Neural cell (in vitro differentiated cells): Measurements from ENCODE around the gene SNX20. TPM values are rescaled to one million over a fixed set of nuclear protein-coding genes. Genes with fewer than 3 reads are reported as not detected.

Experiments used
- H2AFZ ChIP-seq: fragments of 200-600, 300-800 bp; sonication (generic), shearing (Covaris generic); 2 replicates; pipeline ENCODE4 v1.6.0; 2014; ENCODE audit warnings: low read depth, mild to moderate bottlenecking, antibody characterized with exemption, low read length, moderate library complexity
- H3F3A ChIP-seq: fragments of 200-600 bp; shearing (Covaris generic); 2 replicates; pipeline ENCODE4 v1.6.1; 2016; ENCODE audit warnings: mild to moderate bottlenecking, moderate library complexity, mixed read lengths, antibody characterized with exemption, low read length; ENCODE audit not compliant: insufficient read depth, poor library complexity, severe bottlenecking
- H3K27ac ChIP-seq: fragments of 200-600, 300-800 bp; sonication (generic), shearing (Covaris generic); 2 replicates; pipeline ENCODE4 v1.5.1; 2014; ENCODE audit warnings: mild to moderate bottlenecking, low read length, moderate library complexity
- H3K27me3 ChIP-seq: fragments of 300-800, 200-600 bp; sonication (generic), shearing (Covaris generic); 2 replicates; pipeline ENCODE4 v1.6.0; 2014; ENCODE audit warnings: mild to moderate bottlenecking, low read depth, low read length, moderate library complexity; ENCODE audit not compliant: insufficient read depth
- H3K36me3 ChIP-seq: fragments of 300-800, 200-600 bp; sonication (generic), shearing (Covaris generic); 2 replicates; pipeline ENCODE4 v1.5.1; 2014; ENCODE audit warnings: mild to moderate bottlenecking, antibody characterized with exemption, low read length, moderate library complexity; ENCODE audit not compliant: insufficient read depth
- H3K4me2 ChIP-seq: fragments of 300-800, 200-600 bp; sonication (generic), shearing (Covaris generic); 2 replicates; pipeline ENCODE4 v1.6.0; 2014; ENCODE audit warnings: mild to moderate bottlenecking, low read length
- H3K4me3 ChIP-seq: fragments of 300-800, 200-600 bp; sonication (generic), shearing (Covaris generic); 2 replicates; pipeline ENCODE4 v1.5.1; 2014; ENCODE audit warnings: mild to moderate bottlenecking, low read length, moderate library complexity
- H3K79me2 ChIP-seq: fragments of 200-600 bp; shearing (Covaris generic); replicated peaks from 2 replicates; pipeline ENCODE4 v1.6.0; 2014; ENCODE audit warnings: mild to moderate bottlenecking, low read length, moderate library complexity; ENCODE audit not compliant: insufficient read depth
- H3K9ac ChIP-seq: fragments of 300-800, 200-600 bp; sonication (generic), shearing (Covaris generic); 2 replicates; pipeline ENCODE4 v1.6.1; 2016; ENCODE audit warnings: mild to moderate bottlenecking, low read length, mixed read lengths
- H3K9me2 ChIP-seq: fragments of 200-600 bp; shearing (Covaris generic); 2 replicates; pipeline ENCODE4 v1.6.1; 2016; ENCODE audit warnings: mild to moderate bottlenecking, low read length, mixed read lengths; ENCODE audit not compliant: insufficient read depth
- H3K9me3 ChIP-seq: fragments of 200-600, 300-800 bp; sonication (generic), shearing (Covaris generic); 2 replicates; pipeline ENCODE4 v1.6.1; 2016; ENCODE audit warnings: mild to moderate bottlenecking, mixed run types, low read length, moderate library complexity, mixed read lengths
- H4K20me1 ChIP-seq: fragments of 200-600 bp; shearing (Covaris generic); 2 replicates; pipeline ENCODE4 v1.6.1; 2016; ENCODE audit warnings: mild to moderate bottlenecking, mixed run types; ENCODE audit not compliant: insufficient read depth
- EP300 ChIP-seq: fragments of 450-650 bp; conservative IDR thresholded peaks from 2 replicates; pipeline ENCODE4 v1.6.1; 2014; ENCODE audit warnings: antibody characterized with exemption, mild to moderate bottlenecking, moderate library complexity; ENCODE audit not compliant: poor library complexity, severe bottlenecking
- EZH2 ChIP-seq: fragments of 200-600, 300-800 bp; shearing (Covaris generic), sonication (generic); IDR thresholded peaks from 2 replicates; pipeline ENCODE4 v1.6.1; 2014; ENCODE audit warnings: antibody characterized with exemption, low read length, borderline replicate concordance, mild to moderate bottlenecking; ENCODE audit not compliant: insufficient read depth, poor library complexity, severe bottlenecking
- MXI1 ChIP-seq: fragments of 450-650 bp; conservative IDR thresholded peaks from 2 replicates; pipeline ENCODE4 v1.6.1; 2014; ENCODE audit warnings: antibody characterized with exemption, mild to moderate bottlenecking; ENCODE audit not compliant: poor library complexity, severe bottlenecking
- POLR2AphosphoS5 ChIP-seq: IDR thresholded peaks from 2 replicates; pipeline ENCODE4 v1.6.1; 2012
- RAD21 ChIP-seq: fragments of 450-650 bp; conservative IDR thresholded peaks from 2 replicates; pipeline ENCODE4 v1.6.1; 2014; ENCODE audit warnings: antibody characterized with exemption, mild to moderate bottlenecking, moderate library complexity
- SMC3 ChIP-seq: fragments of 450-650 bp; conservative IDR thresholded peaks from 2 replicates; pipeline ENCODE4 v1.6.1; 2014; ENCODE audit warnings: antibody characterized with exemption, mild to moderate bottlenecking, moderate library complexity; ENCODE audit not compliant: poor library complexity
- TAF1 ChIP-seq: IDR thresholded peaks from 2 replicates; pipeline ENCODE4 v1.6.1; 2012; ENCODE audit warnings: low read depth
- polyA plus RNA-seq: library from polyadenylated mRNA; depleted of rRNA; stranded (reverse); fragments of >200 nt; gene quantifications from 2 replicates; pipeline ENCODE4 v1.2.3, GENCODE V29; 2014
- TF ChIP-seq, protein P1 (sequence below): fragments of 450-650 bp; IDR thresholded peaks from 2 replicates; pipeline ENCODE4 v1.5.1; 2014; ENCODE audit warnings: antibody characterized with exemption, mild to moderate bottlenecking, moderate library complexity; ENCODE audit not compliant: poor library complexity, severe bottlenecking
- TF ChIP-seq, protein P2 (sequence below): IDR thresholded peaks from 2 replicates; pipeline ENCODE4 v1.6.1; 2012; ENCODE audit warnings: borderline replicate concordance

Gene SNX20
- polyA plus RNA-seq, 1 donor from 2014 or later, result not detected

DNA sequence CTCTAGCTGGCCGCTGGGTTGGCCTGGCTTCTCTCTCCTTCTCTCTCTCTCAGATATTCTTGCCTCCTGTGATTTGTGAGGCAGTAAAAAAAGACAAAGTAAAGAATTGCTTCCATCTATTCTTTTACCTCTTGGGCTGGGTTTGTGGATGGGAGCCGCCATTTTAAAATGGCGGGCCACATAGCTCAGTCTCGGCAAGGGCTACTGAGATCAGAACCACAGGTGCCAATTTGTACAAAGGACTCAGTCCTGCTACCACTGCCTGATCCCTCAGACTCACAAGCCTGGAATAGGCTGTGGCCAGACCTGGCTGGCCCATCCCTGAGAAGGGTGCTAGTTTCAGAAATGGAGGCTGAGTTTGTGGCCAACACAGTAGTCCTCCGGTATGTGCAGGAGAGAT is 36.4 kb upstream of the SNX20 start:
- no peak overlapping the region for H3K4me2 ChIP-seq
- H3K27me3 ChIP-seq, result no peaks in the 10 kb centered on the region
- H3K4me3 ChIP-seq, result no peak overlapping the region
- H3K9me2 ChIP-seq, result no peaks in the 10 kb centered on the region
- H3K9ac ChIP-seq, result no peak overlapping the region
- H3F3A ChIP-seq, result no peaks in the 10 kb centered on the region
- no peaks in the 10 kb centered on the region for H3K36me3 ChIP-seq
- no peak overlapping the region for H3K27ac ChIP-seq
- no peak for TF ChIP-seq POLR2AphosphoS5
- TF ChIP-seq SMC3, result no peak
- no peak for TF ChIP-seq RAD21
- TF ChIP-seq TAF1, result no peak
- TF ChIP-seq EP300, result no peak
- TF ChIP-seq EZH2, result no peak
- TF ChIP-seq, protein P1, sequence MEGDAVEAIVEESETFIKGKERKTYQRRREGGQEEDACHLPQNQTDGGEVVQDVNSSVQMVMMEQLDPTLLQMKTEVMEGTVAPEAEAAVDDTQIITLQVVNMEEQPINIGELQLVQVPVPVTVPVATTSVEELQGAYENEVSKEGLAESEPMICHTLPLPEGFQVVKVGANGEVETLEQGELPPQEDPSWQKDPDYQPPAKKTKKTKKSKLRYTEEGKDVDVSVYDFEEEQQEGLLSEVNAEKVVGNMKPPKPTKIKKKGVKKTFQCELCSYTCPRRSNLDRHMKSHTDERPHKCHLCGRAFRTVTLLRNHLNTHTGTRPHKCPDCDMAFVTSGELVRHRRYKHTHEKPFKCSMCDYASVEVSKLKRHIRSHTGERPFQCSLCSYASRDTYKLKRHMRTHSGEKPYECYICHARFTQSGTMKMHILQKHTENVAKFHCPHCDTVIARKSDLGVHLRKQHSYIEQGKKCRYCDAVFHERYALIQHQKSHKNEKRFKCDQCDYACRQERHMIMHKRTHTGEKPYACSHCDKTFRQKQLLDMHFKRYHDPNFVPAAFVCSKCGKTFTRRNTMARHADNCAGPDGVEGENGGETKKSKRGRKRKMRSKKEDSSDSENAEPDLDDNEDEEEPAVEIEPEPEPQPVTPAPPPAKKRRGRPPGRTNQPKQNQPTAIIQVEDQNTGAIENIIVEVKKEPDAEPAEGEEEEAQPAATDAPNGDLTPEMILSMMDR, result no peak
- TF ChIP-seq MXI1, result no peak
- TF ChIP-seq, protein P2, sequence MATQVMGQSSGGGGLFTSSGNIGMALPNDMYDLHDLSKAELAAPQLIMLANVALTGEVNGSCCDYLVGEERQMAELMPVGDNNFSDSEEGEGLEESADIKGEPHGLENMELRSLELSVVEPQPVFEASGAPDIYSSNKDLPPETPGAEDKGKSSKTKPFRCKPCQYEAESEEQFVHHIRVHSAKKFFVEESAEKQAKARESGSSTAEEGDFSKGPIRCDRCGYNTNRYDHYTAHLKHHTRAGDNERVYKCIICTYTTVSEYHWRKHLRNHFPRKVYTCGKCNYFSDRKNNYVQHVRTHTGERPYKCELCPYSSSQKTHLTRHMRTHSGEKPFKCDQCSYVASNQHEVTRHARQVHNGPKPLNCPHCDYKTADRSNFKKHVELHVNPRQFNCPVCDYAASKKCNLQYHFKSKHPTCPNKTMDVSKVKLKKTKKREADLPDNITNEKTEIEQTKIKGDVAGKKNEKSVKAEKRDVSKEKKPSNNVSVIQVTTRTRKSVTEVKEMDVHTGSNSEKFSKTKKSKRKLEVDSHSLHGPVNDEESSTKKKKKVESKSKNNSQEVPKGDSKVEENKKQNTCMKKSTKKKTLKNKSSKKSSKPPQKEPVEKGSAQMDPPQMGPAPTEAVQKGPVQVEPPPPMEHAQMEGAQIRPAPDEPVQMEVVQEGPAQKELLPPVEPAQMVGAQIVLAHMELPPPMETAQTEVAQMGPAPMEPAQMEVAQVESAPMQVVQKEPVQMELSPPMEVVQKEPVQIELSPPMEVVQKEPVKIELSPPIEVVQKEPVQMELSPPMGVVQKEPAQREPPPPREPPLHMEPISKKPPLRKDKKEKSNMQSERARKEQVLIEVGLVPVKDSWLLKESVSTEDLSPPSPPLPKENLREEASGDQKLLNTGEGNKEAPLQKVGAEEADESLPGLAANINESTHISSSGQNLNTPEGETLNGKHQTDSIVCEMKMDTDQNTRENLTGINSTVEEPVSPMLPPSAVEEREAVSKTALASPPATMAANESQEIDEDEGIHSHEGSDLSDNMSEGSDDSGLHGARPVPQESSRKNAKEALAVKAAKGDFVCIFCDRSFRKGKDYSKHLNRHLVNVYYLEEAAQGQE, result no peak
- no peaks in the 10 kb centered on the region for H3K79me2 ChIP-seq
- H4K20me1 ChIP-seq, result no peaks in the 10 kb centered on the region
- H3K9me3 ChIP-seq, result no peaks in the 10 kb centered on the region
- H2AFZ ChIP-seq, result no peak overlapping the region

DNA sequence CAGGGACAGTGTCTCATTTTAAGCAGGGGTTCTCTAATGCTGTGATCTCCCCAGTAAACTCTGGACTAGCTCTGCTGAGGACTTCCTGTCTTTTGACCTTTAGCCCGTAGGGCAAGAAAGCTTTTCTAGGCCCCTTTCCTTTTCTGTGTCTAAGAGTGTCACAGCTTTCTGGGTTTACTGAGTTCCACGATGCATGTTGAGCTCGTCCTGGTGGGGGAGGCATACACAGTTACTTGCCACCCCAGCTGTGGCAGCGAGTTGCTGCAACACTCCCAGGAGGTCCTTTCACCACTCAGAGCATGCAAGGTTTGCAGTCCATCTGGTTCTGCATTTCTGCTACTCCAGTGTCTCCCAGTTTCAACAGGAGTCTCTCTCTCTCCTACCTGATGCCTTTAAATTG is 36.0 kb upstream of the SNX20 start:
- Histone ChIP-seq H3K27me3 (no peaks in the 10 kb centered on the region), H3K4me3 (no peak overlapping the region), H3K4me2 (no peak overlapping the region), H3K27ac (no peak overlapping the region), H3K9me3 (no peaks in the 10 kb centered on the region), H3K9ac (no peak overlapping the region), H4K20me1 (no peaks in the 10 kb centered on the region), H3K9me2 (no peaks in the 10 kb centered on the region), H3F3A (no peaks in the 10 kb centered on the region), H2AFZ (no peak overlapping the region), H3K36me3 (no peaks in the 10 kb centered on the region), H3K79me2 (no peaks in the 10 kb centered on the region)
- TF ChIP-seq POLR2AphosphoS5, result no peak
- TF ChIP-seq, protein P1, result no peak
- no peak for TF ChIP-seq RAD21
- TF ChIP-seq TAF1, result no peak
- no peak for TF ChIP-seq EP300
- TF ChIP-seq SMC3, result no peak
- no peak for TF ChIP-seq EZH2
- no peak for TF ChIP-seq MXI1
- TF ChIP-seq, protein P2, result no peak
